ENCODE results near the gene LEFTY1. TPM values are rescaled to one million over a fixed set of nuclear protein-coding genes. Genes with fewer than 3 reads are reported as not detected.
A peak's percentile ranks its signal among the peaks of the same experiment; 100 is the strongest.

Gene LEFTY1
- polyA plus RNA-seq, 3 donors: 0.13 TPM; not detected in 2

DNA sequence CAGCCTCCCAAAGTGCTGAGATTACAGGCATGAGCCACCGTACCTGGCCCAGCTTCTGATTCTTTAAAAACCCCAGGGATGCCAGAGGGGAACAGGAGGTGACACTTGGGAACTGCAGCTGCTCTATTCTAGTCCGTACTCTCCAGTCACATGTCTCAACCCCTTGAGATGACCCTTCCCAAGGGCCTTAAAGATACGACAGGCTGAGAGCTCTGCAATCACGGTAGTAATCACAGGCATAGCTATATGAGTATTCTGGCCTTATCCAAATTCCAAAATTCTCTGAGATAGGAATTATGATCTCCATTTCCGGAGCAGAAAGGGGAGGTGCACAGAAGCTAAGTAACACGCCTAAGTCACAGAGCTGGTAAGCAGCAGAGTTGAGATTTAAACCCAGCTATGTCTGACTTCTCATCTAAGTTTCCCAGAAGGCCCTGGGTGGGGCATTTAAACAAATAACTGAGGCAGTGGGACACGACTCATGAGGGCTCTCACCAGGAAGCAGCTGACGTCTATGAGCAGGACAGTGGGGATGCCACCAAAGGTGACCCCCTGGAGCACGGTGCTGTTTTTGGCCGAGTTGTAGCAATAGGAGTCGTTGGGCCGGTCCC lies 11.9 kb downstream of the LEFTY1 start:
- peaks cover 38% of the 10 kb centered on the region for H3K4me1 Mint-ChIP-seq
- no peak overlapping the region for H3K9ac ChIP-seq (ENCODE audit: insufficient read depth, low read length, poor library complexity, severe bottlenecking)
- H3K79me2 ChIP-seq (ENCODE audit: insufficient read depth, low read length): peaks cover 39% of the 10 kb centered on the region
- H3K27me3 ChIP-seq (ENCODE audit: control insufficient read depth in 2 of 2, insufficient read depth in 2 of 2, low read length in 2 of 2): no peaks in the 10 kb centered on the region
- no peak overlapping the region for H3K4me2 ChIP-seq (replicated peaks; ENCODE audit: extremely low read depth, low read length, poor library complexity, severe bottlenecking)
- peaks cover 47% of the 10 kb centered on the region for H4K20me1 ChIP-seq (ENCODE audit: insufficient read depth, low read length)
- H3K36me3 ChIP-seq (replicated peaks in 1 of 2; ENCODE audit: control insufficient read depth in 1 of 2, insufficient read depth in 2 of 2, low read length in 2 of 2): peaks cover 40 to 62% of the 10 kb centered on the region in 2 donors
- H3K9me3 Mint-ChIP-seq: peaks cover 0 to 3% (median 0%) of the 10 kb centered on the region in 7 donors
- H3K9me3 ChIP-seq (replicated peaks in 1 of 2; ENCODE audit: control insufficient read depth in 1 of 2, insufficient read depth in 1 of 2, low read length in 2 of 2): no peaks in the 10 kb centered on the region
- WGBS (ENCODE audit: insufficient coverage): 97% methylated on average over 10 of the region's 12 CpGs
- H3K27ac ChIP-seq (ENCODE audit: low read depth in 1 of 2, low read length in 2 of 2): no peak overlapping the region
- TF ChIP-seq, protein P1, sequence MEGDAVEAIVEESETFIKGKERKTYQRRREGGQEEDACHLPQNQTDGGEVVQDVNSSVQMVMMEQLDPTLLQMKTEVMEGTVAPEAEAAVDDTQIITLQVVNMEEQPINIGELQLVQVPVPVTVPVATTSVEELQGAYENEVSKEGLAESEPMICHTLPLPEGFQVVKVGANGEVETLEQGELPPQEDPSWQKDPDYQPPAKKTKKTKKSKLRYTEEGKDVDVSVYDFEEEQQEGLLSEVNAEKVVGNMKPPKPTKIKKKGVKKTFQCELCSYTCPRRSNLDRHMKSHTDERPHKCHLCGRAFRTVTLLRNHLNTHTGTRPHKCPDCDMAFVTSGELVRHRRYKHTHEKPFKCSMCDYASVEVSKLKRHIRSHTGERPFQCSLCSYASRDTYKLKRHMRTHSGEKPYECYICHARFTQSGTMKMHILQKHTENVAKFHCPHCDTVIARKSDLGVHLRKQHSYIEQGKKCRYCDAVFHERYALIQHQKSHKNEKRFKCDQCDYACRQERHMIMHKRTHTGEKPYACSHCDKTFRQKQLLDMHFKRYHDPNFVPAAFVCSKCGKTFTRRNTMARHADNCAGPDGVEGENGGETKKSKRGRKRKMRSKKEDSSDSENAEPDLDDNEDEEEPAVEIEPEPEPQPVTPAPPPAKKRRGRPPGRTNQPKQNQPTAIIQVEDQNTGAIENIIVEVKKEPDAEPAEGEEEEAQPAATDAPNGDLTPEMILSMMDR (IDR thresholded peaks at IDR 0.05): no peak
- H3K27ac Mint-ChIP-seq: peak overlapping the region in 1 of 7 donors; percentile 75
- no peak overlapping the region for H2AFZ ChIP-seq (ENCODE audit: insufficient read depth, low read depth, low read length, poor library complexity, severe bottlenecking)
- intact Hi-C loops (cut with micrococcal nuclease): no loop called here
- H3K36me3 Mint-ChIP-seq: peaks cover 49 to 73% of the 10 kb centered on the region in 2 donors
- H3K27me3 Mint-ChIP-seq (ENCODE audit: low read depth in 3 of 3): peaks cover 0 to 4% (median 0%) of the 10 kb centered on the region in 3 donors
- no peak for DNase-seq
- peaks cover 24 to 30% of the 10 kb centered on the region in 2 donors for H3K4me1 ChIP-seq (ENCODE audit: control insufficient read depth in 1 of 2, insufficient read depth in 2 of 2, low read length in 2 of 2)
- H3K4me3 Mint-ChIP-seq: no peak overlapping the region
- H3K4me3 ChIP-seq (replicated peaks in 1 of 3; ENCODE audit: low read depth in 2 of 3, low read length in 3 of 3): no peak overlapping the region

DNA sequence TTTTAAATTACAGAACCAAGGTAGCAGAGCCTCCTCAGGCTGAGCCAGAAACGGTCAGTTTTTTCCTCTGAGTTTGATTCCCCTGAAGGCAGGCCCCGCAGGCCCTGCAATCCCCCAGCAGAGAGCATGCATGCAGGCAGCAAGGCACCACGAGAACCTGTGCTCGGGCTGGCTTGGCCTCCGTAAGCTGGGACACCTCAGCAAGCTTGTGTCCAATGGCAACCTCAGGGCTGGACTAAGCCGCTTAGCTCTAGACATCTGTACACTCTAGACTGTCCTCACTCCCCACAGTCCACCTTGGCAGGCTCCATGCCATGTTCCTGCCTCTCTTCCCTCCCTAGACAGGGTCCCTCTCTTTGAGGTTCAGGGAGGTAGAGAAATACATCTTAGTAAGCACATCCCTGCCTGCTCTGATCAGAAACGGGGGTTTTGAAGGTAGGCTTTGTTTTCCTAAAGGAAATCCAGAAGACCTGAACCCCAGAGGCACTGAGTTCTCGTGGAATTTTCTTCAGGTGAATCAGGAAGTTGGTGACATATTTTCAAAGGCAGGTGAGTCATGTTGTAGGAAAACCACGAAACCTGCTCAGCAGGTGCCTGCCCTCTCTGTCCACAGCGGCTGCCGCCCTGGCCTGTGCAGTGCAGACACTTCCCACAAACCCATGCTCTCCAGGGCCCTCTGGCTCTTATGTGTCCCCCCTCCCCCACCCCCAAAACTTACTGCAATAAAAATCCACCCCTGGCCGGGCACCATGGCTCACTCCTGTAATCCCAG lies 13.7 kb downstream of the LEFTY1 start:
- TF ChIP-seq, protein P1 (IDR thresholded peaks at IDR 0.05): no peak
- peaks cover 65 to 89% of the 10 kb centered on the region in 2 donors for H3K36me3 Mint-ChIP-seq
- Histone ChIP-seq H3K36me3 (replicated peaks in 1 of 2; ENCODE audit: control insufficient read depth in 1 of 2, insufficient read depth in 2 of 2, low read length in 2 of 2) (peaks cover 56 to 80% of the 10 kb centered on the region in 2 donors), H3K4me1 (ENCODE audit: control insufficient read depth in 1 of 2, insufficient read depth in 2 of 2, low read length in 2 of 2) (peaks cover 10 to 15% of the 10 kb centered on the region in 2 donors), H2AFZ (ENCODE audit: insufficient read depth, low read depth, low read length, poor library complexity, severe bottlenecking) (no peak overlapping the region), H3K27me3 (ENCODE audit: control insufficient read depth in 2 of 2, insufficient read depth in 2 of 2, low read length in 2 of 2) (no peaks in the 10 kb centered on the region), H3K9ac (ENCODE audit: insufficient read depth, low read length, poor library complexity, severe bottlenecking) (no peak overlapping the region), H4K20me1 (ENCODE audit: insufficient read depth, low read length) (peaks cover 33% of the 10 kb centered on the region), H3K4me2 (replicated peaks; ENCODE audit: extremely low read depth, low read length, poor library complexity, severe bottlenecking) (no peak overlapping the region), H3K9me3 (replicated peaks in 1 of 2; ENCODE audit: control insufficient read depth in 1 of 2, insufficient read depth in 1 of 2, low read length in 2 of 2) (no peaks in the 10 kb centered on the region), H3K27ac (ENCODE audit: low read depth in 1 of 2, low read length in 2 of 2) (no peak overlapping the region), H3K79me2 (ENCODE audit: insufficient read depth, low read length) (peaks cover 22% of the 10 kb centered on the region), H3K4me3 (replicated peaks in 1 of 3; ENCODE audit: low read depth in 2 of 3, low read length in 3 of 3) (no peak overlapping the region)
- no peak for DNase-seq
- intact Hi-C loops (cut with micrococcal nuclease): no loop called here
- WGBS (ENCODE audit: insufficient coverage): 99% methylated on average over 7 of the region's 12 CpGs
- peak overlapping the region in 1 of 7 donors; percentile 50 for H3K27ac Mint-ChIP-seq
- H3K27me3 Mint-ChIP-seq (ENCODE audit: low read depth in 3 of 3): peaks cover 0 to 4% (median 0%) of the 10 kb centered on the region in 3 donors
- H3K4me3 Mint-ChIP-seq: no peak overlapping the region
- H3K4me1 Mint-ChIP-seq: peaks cover 25% of the 10 kb centered on the region
- H3K9me3 Mint-ChIP-seq: no peaks in the 10 kb centered on the region

Measured in CD14-positive monocyte (primary cell).